Camera-type eye (tissue), 1 donor: Measurements from ENCODE around the gene CCDC88C. TPM values are rescaled to one million over a fixed set of nuclear protein-coding genes. Genes with fewer than 3 reads are reported as not detected.

Source experiments
- total RNA-seq: library from RNA; depleted of rRNA; stranded (reverse); fragments of >200 nt; gene quantifications from one replicate; pipeline ENCODE4 v1.2.3, GENCODE V29; 2014

The CCDC88C gene, protein sequence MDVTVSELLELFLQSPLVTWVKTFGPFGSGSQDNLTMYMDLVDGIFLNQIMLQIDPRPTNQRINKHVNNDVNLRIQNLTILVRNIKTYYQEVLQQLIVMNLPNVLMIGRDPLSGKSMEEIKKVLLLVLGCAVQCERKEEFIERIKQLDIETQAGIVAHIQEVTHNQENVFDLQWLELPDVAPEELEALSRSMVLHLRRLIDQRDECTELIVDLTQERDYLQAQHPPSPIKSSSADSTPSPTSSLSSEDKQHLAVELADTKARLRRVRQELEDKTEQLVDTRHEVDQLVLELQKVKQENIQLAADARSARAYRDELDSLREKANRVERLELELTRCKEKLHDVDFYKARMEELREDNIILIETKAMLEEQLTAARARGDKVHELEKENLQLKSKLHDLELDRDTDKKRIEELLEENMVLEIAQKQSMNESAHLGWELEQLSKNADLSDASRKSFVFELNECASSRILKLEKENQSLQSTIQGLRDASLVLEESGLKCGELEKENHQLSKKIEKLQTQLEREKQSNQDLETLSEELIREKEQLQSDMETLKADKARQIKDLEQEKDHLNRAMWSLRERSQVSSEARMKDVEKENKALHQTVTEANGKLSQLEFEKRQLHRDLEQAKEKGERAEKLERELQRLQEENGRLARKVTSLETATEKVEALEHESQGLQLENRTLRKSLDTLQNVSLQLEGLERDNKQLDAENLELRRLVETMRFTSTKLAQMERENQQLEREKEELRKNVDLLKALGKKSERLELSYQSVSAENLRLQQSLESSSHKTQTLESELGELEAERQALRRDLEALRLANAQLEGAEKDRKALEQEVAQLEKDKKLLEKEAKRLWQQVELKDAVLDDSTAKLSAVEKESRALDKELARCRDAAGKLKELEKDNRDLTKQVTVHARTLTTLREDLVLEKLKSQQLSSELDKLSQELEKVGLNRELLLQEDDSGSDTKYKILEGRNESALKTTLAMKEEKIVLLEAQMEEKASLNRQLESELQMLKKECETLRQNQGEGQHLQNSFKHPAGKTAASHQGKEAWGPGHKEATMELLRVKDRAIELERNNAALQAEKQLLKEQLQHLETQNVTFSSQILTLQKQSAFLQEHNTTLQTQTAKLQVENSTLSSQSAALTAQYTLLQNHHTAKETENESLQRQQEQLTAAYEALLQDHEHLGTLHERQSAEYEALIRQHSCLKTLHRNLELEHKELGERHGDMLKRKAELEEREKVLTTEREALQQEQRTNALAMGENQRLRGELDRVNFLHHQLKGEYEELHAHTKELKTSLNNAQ (N-terminal part only)
- total RNA-seq = 32.2 TPM

DNA sequence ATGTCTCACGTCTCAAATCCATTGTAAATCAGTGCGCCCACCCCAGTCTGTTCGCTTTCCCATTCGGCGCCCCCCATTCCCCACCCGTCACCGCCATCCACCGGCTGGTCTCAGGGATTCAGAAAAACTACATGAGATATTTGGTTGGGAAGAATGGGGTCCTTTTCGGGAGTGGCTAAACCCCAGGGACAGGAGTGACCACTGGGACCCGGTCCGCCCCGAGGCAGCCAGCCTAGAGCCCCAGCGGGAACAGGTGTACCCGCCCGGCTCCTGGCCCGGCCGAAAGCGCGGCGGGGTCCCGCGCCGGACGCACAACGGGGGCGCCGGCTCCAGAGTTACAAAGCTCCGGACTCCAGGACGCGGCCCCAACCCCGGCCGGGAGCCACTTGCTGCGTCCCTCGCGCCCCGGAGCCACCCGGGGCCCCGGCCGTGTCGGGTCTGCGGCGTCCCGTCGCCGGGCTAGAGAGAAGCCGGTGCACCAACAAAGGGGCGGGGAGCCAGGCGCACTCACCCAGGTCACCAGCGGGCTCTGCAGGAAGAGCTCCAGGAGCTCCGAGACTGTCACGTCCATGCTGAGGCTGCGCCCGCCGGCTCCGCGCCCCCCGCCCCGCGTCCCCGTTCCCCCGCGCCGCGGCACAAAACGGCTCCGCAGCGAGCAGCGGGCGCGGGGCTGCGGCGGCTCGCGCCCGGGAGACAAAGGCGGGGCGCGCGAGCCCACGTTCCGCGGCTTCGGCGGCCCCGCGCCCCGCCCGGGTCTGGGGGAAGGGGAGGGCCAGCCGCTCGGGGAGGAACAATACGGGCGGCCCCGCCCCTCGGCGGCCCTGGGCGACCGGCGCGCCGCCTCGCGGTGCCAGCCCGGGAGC is at the start of gene CCDC88C:
Gene CCDC88C (minus strand): TSS at position 701 of the 863 bp plus-strand sequence. CDS start 130 bp downstream, at position 571.

DNA sequence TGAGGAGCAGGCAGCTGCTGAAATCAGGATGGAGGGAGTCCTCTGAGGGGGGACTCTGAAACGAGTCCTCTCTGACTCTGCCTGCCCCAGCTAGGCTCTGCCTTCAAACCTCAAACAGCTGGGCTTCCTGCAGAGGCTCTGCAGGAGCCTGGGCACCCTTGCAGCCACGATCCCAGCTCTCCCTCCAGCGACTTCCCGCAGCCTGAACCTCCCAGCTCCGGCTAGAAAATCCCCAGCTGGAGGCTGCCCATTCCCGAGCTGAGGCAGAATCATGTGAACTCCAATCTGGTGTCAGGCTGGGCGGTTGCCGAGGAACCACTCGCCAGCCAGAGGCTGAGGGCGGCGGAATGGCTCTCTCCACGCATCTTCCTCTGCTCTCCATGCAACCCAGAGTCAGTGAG is 173.1 kb downstream of the CCDC88C start, which contains the start of gene GPR68:
Gene GPR68 (minus strand): TSS at position 204 of the 401 bp plus-strand sequence. CDS start 9,654 bp downstream, outside the sequence.

Other genes with a start within 250 kb of the CCDC88C start
- 2.1 TPM for gene GPR68, start 173.1 kb downstream of the CCDC88C start, total RNA-seq
- gene PPP4R3A, start 92.5 kb upstream of the CCDC88C start, total RNA-seq = 142 TPM